HepG2 (cell line): ENCODE results near the gene ING5. TPM values are rescaled to one million over a fixed set of nuclear protein-coding genes. Genes with fewer than 3 reads are reported as not detected.
A peak's percentile ranks its signal among the peaks of the same experiment; 100 is the strongest.

Experiments used
- ARNT2 ChIP-seq: sonication (generic); formaldehyde crosslinking; IDR thresholded peaks from 2 replicates; pipeline ENCODE4 v1.8.0; 2022; ENCODE audit warnings: mild to moderate bottlenecking, low read depth, missing genetic modification reagents, moderate library complexity
- MAFK ChIP-seq, 2 experiments: IDR thresholded peaks in 1 of 2; conservative IDR thresholded peaks in 1 of 2; 2 replicates each; pipeline ENCODE4 v1.6.1; 2011; ENCODE audit warnings: improper control_type of control experiment in 2 of 2, low read length in 2 of 2
- SPEN ChIP-seq: sonication (generic); formaldehyde crosslinking; IDR thresholded peaks from 2 replicates; pipeline ENCODE4 v1.5.1; 2020; ENCODE audit warnings: low read depth, mild to moderate bottlenecking, missing genetic modification reagents
- SRSF1 ChIP-seq: fragments of 200-400 bp; formaldehyde crosslinking; optimal IDR thresholded peaks from 2 replicates; pipeline ENCODE3; 2017; ENCODE audit warnings: mild to moderate bottlenecking, low read depth, low read length, moderate library complexity
- ZBTB2 ChIP-seq: sonication (generic); formaldehyde crosslinking; IDR thresholded peaks from 2 replicates; pipeline ENCODE4 v1.8.0; 2022; ENCODE audit warnings: low read depth, missing genetic modification reagents
- ZBTB20 ChIP-seq: sonication (generic); formaldehyde crosslinking; IDR thresholded peaks from 2 replicates; pipeline ENCODE4 v1.8.1; 2023; ENCODE audit warnings: missing genetic modification reagents, low read depth, mild to moderate bottlenecking, borderline replicate concordance
- ZNF142 ChIP-seq: sonication (generic); formaldehyde crosslinking; IDR thresholded peaks from 2 replicates; pipeline ENCODE4 v1.4.0; 2020; ENCODE audit warnings: missing genetic modification reagents
- ZNF883 ChIP-seq: sonication (generic); formaldehyde crosslinking; IDR thresholded peaks from 2 replicates; pipeline ENCODE4 v1.5.1; 2020; ENCODE audit warnings: mild to moderate bottlenecking, missing genetic modification reagents; ENCODE audit errors: not compliant biosample characterization
- polyA plus RNA-seq, 8 experiments: library from polyadenylated mRNA; depleted of rRNA in 3 of 8; stranded (reverse) in 7 of 8; unstranded in 1 of 8; fragments of >200 nt; fragmentation: Illumina TruSeq in 4 of 8; extraction: Trizol in 4 of 8; gene quantifications; 2 replicates each; pipeline versions ENCODE4 v1.2.1 to v1.2.3, GENCODE V29; 2011 to 2016; ENCODE audit warnings: low read depth in 4 of 8, missing spikeins in 1 of 8, mixed read lengths in 1 of 8; ENCODE audit not compliant: insufficient read depth in 1 of 8
- total RNA-seq, 5 experiments: library from RNA; depleted of rRNA; stranded (reverse); fragments of >200 nt; fragmentation: Illumina TruSeq; extraction: Trizol; gene quantifications; 2 replicates each; pipeline ENCODE4 v1.2.3, GENCODE V29; 2016; ENCODE audit warnings: low read depth in 1 of 5
- TF ChIP-seq, protein P1 (sequence below): sonication (generic); formaldehyde crosslinking; IDR thresholded peaks from 2 replicates; pipeline ENCODE4 v1.4.0; 2020; ENCODE audit warnings: missing genetic modification reagents, borderline replicate concordance
- TF ChIP-seq, protein P2 (sequence below), 2 experiments: sonication (generic) in 1 of 2; formaldehyde crosslinking in 1 of 2; IDR thresholded peaks; 2 replicates each; pipeline versions ENCODE4 v1.4.0 to v1.6.1; 2016 to 2020; ENCODE audit warnings: borderline replicate concordance in 1 of 2, low read depth in 1 of 2, mild to moderate bottlenecking in 1 of 2, missing genetic modification reagents in 1 of 2

ING5 gene
- total and polyA plus RNA-seq, 2 of the 13 experiments (the other 11 are each of a cell fraction or from before 2014, with no cell fraction given): 61.9 to 71.9 TPM

GRCh38 chr2:241734467-241735208, 32.8 kb downstream of the ING5 start, which contains the start of gene D2HGDH (continued):
- TF ChIP-seq, protein P1, sequence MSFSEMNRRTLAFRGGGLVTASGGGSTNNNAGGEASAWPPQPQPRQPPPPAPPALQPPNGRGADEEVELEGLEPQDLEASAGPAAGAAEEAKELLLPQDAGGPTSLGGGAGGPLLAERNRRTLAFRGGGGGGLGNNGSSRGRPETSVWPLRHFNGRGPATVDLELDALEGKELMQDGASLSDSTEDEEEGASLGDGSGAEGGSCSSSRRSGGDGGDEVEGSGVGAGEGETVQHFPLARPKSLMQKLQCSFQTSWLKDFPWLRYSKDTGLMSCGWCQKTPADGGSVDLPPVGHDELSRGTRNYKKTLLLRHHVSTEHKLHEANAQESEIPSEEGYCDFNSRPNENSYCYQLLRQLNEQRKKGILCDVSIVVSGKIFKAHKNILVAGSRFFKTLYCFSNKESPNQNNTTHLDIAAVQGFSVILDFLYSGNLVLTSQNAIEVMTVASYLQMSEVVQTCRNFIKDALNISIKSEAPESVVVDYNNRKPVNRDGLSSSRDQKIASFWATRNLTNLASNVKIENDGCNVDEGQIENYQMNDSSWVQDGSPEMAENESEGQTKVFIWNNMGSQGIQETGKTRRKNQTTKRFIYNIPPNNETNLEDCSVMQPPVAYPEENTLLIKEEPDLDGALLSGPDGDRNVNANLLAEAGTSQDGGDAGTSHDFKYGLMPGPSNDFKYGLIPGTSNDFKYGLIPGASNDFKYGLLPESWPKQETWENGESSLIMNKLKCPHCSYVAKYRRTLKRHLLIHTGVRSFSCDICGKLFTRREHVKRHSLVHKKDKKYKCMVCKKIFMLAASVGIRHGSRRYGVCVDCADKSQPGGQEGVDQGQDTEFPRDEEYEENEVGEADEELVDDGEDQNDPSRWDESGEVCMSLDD: 0 out of 2 replicates have a peak, but pooled peaks have one; percentile 46
- TF ChIP-seq ZNF883 (CRISPR knock-in tag): no peak
- TF ChIP-seq ARNT2: peak; percentile 86
- TF ChIP-seq ZBTB2 (CRISPR knock-in tag): 0 out of 2 replicates have a peak, but pooled peaks have one; percentile 20
- peak; percentile 54; the same call in 1 of the 2 replicates for TF ChIP-seq SPEN (CRISPR knock-in tag)
- TF ChIP-seq ZBTB20 (CRISPR knock-in tag): peak; percentile 22; the same call in 1 of the 2 replicates
- peak; percentile 59 for TF ChIP-seq ZNF142 (CRISPR knock-in tag)
- TF ChIP-seq SRSF1: peak; percentile 78
- no peak for TF ChIP-seq MAFK (conservative IDR thresholded peaks at IDR 0.05 in 1 of 2, IDR thresholded peaks at IDR 0.05 in 1 of 2; ENCODE audit: low read length in 2 of 2)
- TF ChIP-seq, protein P2, sequence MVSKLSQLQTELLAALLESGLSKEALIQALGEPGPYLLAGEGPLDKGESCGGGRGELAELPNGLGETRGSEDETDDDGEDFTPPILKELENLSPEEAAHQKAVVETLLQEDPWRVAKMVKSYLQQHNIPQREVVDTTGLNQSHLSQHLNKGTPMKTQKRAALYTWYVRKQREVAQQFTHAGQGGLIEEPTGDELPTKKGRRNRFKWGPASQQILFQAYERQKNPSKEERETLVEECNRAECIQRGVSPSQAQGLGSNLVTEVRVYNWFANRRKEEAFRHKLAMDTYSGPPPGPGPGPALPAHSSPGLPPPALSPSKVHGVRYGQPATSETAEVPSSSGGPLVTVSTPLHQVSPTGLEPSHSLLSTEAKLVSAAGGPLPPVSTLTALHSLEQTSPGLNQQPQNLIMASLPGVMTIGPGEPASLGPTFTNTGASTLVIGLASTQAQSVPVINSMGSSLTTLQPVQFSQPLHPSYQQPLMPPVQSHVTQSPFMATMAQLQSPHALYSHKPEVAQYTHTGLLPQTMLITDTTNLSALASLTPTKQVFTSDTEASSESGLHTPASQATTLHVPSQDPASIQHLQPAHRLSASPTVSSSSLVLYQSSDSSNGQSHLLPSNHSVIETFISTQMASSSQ (IDR thresholded peaks at IDR 0.05; ENCODE audit: low read depth): no peak
- TF ChIP-seq, protein P2 (CRISPR knock-in tag; IDR thresholded peaks at IDR 0.05; ENCODE audit: borderline replicate concordance): peak; percentile 37; the same call in 1 of the 2 replicates
